GM18861 (cell line): ENCODE results near the gene INTS7.

Source experiments
- ATAC-seq: cut with Tn5 transposase; IDR thresholded peaks from one replicate; pipeline ENCODE4 v1.9.1; 2021; ENCODE audit not compliant: unreplicated experiment

The INTS7 gene, protein sequence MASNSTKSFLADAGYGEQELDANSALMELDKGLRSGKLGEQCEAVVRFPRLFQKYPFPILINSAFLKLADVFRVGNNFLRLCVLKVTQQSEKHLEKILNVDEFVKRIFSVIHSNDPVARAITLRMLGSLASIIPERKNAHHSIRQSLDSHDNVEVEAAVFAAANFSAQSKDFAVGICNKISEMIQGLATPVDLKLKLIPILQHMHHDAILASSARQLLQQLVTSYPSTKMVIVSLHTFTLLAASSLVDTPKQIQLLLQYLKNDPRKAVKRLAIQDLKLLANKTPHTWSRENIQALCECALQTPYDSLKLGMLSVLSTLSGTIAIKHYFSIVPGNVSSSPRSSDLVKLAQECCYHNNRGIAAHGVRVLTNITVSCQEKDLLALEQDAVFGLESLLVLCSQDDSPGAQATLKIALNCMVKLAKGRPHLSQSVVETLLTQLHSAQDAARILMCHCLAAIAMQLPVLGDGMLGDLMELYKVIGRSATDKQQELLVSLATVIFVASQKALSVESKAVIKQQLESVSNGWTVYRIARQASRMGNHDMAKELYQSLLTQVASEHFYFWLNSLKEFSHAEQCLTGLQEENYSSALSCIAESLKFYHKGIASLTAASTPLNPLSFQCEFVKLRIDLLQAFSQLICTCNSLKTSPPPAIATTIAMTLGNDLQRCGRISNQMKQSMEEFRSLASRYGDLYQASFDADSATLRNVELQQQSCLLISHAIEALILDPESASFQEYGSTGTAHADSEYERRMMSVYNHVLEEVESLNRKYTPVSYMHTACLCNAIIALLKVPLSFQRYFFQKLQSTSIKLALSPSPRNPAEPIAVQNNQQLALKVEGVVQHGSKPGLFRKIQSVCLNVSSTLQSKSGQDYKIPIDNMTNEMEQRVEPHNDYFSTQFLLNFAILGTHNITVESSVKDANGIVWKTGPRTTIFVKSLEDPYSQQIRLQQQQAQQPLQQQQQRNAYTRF

DNA sequence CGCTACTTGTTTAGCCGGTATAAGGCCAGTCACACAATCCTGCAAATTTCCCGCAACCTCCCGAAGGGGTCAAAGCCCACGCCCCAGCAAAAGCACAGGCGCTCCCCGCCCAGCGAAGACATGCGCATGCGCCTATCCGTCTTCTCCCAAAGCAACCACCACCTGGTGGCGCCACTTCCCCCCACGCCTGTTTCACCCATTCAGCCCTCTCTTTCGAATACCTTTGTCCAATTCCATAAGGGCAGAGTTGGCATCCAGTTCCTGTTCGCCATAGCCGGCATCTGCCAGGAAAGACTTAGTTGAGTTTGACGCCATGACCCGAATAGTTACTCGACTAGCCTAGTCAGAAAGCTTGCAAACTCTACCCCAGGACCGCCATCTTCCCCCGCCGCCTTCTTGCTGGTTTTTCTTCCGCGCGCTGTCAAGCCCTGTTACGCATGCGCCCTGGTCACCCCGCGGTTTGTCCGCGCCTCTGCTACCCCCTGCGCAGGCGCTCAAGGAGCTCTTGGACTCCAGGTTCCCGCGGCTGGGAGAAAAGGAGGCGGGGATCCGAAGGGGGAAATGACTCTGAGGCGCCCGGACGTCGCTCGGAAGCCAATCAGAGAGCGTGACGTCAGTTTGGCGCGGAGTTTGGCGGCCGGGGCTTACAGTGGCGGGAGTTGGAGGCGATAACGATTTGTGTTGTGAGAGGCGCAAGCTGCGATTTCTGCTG, at the start of gene INTS7, which contains the start of gene DTL:
TSS of gene INTS7 (minus strand) at position 435 of the 712 bp plus-strand sequence. CDS start at position 315, 120 bp downstream.
TSS of gene DTL (plus strand) at position 626 of the 712 bp plus-strand sequence. CDS start 143 bp downstream, outside the sequence.
- peak; percentile 69 for ATAC-seq

DNA sequence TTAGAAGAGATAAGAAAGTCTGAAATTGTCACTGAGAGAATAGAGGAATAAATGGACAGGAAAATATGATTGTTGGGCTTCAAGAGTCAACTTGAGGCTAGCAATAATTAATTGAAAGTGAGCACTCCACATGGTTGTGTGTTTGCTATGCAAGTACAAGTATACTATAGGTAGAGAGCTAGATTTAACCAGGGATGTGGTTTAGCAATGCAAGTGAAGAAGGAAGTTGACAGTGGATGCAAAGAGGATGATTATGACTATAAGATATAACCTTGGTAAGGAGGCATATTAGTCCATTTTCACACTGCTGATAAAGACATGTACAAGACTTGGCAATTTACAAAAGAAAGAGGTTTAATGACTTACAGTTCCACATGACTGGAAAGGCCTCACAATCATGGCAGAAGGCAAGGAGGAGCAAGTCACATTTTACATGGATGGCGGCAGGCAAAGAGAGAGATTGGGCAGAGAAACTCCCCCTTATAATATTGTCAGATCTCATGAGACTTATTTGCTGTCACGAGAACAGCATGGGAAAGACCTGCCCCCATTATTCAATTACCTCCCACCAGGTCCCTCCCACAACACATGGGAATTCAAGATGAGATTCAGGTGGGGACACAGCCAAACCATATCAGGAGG, 47.5 kb upstream of the INTS7 start:
- no peak for ATAC-seq

DNA sequence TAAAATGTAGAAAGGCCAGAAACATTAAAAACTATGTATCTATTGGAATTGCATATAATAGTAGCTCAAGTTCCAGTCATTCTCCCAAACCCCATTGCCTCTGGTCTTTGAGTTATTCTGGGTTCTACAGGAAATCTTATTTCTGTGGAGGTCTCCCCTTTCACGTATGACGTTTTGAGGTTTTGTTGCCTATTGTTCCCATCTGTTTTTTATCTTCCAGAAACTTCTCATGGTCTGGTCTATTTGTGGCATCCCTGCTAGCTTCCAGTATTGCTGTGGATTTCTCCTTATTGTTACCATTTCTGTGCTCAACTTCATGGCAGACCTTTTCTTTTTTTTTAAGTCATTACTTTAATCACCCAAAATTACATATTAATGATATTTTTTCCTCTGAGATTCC, 43.5 kb upstream of the INTS7 start:
- no peak for ATAC-seq

DNA sequence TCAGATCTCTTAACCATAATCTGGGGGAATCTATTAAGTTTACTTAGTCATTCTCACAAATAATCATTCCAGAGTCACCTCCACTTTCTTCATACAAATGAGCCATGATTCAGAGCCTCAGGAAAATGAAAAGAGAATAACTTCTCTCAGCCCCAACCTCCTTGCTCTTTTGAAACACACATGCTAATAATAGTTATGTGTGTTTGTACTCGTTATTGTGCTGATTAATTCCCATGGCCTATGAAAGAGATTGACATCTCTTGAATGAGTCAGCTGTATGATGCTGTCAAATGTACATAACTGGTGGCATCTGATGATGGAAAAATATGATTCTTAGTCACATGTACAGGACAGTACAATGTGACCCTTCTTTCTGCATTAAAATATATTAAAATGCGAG, 41.7 kb upstream of the INTS7 start:
- no peak for ATAC-seq

DNA sequence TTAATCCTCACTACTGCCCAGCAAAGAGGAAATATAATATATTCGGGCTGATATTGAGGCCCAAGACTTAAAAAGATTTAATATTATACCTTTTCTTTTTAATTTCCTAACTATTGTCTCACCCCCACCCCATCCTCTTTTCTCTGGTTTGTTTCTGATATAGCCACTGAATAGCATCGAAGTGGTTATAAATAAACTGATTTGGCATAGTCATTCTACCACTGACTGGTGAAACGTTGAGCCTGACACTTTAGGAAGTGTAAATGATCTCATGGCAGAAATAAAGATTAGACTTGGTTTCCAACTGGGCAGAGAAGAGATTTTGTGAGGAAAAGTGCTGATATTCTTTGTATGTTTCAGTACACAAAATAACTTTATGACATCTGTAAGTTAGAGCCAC, 39.5 kb upstream of the INTS7 start:
- ATAC-seq: no peak

DNA sequence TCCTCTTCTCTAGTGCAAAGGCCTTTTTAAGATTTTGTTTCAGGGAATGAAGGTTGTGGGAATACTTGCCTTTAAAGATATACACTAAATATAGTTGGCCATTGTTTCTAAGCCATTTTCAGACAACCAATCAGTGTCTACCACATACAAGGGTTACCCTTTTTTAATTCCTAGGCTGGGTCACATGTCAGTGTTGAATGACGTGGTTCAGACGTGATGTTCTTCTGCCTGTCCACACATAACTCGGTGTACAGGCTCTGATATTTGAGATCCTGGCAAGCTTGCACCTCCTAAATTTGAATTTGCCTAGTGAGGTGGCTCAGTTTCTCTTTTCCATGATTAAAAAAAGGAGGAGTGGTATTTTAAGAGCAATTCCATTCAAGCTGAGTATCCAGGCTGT, 39.0 kb upstream of the INTS7 start:
- ATAC-seq: no peak

DNA sequence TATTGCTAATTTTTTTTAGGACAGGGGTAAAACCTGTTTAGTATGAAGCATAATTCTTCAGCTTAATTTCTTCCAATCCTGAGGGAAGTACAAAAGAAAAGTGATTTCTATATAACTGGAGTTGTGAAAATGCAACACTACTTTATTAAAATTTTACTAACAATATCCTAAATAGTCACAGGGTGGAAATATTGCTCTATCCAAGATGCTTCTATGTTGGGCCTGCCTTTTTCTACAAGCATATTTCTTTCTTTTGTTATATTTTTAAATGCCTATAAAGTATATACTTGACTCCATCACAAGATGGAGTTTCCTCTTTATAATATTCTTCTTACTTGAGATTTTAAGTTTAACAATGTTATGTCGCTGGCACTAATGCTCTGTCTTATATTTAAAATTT, 38.1 kb upstream of the INTS7 start:
- ATAC-seq: no peak

DNA sequence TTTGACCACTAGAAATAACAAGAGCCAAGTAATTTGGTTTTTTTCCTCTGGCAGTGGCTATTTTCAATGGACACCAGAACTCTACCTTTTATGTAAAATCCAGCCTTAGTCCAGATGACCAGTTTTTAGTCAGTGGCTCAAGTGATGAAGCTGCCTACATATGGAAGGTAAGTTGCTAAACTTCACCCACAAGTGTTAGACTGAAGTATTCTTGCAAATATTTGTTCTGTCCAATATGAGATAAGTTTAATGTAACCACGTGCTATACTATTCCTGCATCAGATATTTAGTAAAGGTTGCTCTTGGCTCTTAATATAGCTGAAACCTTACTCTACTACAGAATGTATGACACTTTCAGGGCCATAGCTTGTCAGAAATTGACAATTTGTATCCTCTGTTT, 36.7 kb upstream of the INTS7 start:
- ATAC-seq: no peak

DNA sequence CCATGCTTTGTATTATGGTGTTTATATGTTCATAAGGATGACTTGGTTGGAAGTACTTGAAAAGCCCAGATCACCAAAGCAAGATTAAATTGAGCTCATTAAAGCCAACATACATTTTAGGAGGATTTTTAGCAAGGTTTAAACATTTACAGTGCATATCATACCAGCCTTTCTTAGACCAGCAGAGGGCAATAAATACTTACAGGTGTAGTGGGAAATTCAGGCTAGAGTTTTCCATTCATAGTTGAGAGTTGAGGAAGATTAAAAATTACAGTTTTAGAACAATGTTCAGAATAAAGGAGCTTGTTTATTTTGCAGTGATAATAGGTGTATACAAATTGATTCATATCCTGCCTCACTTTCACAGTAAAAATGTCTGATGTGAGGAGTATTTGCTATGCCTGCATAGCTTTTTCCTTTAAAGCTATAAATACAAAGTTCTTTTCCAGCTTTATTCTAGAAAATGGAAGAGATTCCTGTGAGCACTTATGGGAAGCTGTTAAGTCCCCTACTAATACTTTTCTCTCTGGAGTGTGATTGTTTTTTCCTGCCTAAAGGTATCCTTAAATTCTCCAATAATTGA, 35.5 kb upstream of the INTS7 start:
- no peak for ATAC-seq

DNA sequence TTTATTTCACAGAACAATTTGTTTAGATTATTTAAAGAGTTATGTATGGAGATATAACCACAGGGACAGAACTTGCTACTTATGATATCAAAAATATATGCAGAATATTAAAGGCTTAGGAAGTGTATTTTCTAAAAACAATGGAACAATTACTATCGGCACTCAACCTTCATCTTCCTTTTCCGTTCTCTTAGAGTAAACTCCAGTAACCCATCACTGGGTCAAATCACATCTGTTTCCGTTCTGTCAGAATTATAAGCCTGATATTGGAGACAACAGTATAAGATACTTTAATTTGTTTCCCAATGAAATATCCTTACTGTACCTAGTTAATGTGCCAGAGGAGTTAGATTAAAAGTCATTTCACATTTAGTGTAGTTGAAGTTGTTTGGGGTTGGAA, 32.4 kb upstream of the INTS7 start:
- no peak for ATAC-seq

DNA sequence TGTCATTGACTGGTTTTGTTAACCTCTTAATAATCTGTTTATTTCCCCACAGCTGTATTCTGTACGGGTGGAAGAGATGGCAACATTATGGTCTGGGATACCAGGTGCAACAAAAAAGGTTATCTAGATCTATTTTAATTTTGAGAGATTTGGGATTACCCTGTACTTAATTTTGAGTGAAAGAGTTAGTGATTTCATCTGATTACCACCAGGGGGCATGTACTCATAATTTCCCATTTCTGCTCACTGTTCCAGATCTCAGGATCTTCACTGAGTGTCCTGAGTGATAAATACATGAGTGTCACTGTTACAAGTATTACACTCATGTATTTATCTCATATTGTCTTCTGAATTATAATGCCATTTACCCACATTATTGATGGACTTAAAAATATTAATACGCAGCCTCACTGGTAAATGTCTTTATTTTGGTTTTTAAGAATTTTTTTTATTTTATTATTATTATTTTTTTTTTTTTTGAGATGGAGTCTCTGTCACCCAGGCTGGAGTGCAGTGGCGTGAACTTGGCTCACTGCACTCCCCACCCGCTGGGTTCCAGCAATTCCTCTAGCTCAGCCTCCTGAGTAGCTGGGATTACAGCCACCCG, 27.6 kb upstream of the INTS7 start:
- ATAC-seq: no peak

DNA sequence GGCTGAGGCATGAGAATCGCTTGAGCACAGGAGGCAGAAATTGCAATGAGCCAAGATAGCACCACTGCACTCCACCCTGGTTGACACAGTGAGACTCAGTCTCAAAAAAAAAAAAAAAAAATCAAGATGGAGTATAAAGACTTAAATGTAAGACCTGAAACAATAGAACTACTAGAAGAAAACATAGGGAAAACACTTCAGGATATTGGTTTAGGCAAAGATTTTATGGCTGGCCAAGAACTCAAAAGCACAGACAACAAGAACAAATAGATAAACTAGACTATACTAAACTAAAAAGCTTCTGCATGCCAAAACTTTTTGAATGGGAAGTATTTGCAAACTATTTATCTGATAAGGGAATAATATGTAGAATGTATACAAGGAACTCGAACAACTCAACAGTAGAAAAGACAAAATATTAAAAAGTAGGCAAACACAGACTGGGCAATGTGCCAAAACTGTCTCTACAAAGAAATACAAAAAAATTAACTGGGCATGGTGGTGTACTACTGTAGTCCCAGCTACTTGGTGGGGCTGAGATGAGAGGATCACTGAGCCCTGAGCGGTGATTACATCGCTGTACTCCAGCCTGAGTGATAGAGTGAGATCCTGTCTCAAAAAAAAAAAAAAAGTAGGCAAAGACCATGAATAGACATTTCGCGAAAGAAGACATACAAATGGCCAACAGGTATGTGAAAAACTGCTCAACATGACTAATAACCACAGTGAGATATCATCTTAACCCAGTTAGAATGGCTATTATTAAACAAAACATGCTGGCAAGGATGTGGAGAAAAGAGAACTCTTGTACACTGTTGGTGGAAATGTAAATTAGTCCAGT, 25.5 kb upstream of the INTS7 start:
- ATAC-seq: no peak

DNA sequence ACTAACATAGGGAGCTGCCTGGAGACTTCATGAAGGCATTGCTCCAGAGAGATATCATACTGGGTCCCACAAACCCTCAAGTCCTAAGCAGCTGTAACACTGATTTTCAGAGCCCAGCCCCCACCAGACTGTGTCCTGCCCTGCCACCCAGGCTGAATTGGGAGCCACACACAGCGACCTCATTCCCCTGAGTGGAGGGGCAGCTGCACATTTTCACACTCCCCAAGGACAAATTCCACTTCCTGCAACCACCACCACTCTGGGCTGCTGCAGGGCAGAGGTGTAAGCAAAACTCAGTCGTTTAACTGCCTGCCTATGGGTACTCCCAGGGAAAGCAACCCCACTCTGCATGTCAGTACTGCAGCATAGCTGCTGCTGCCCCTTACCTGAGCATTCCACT, 20.0 kb upstream of the INTS7 start:
- ATAC-seq: no peak

DNA sequence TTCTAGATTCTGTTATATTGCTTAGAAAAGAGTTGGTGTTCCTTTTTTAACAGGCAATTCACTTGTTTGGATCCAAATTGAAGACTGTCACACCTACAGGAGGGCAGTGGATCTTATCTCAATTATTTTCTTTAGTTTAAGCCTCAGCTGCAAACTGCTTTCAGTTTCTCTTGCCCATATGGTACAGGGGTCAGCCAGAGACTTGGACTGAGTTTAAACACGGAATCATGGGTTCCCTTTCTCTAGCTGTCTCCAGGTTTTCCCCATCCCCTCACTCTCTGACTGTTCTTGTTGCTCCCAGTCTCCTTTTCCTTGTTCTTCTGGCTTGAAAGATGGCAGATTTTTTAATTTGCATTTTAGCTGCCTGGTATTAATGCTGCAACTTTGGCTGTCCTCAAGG, 18.6 kb upstream of the INTS7 start:
- no peak for ATAC-seq

DNA sequence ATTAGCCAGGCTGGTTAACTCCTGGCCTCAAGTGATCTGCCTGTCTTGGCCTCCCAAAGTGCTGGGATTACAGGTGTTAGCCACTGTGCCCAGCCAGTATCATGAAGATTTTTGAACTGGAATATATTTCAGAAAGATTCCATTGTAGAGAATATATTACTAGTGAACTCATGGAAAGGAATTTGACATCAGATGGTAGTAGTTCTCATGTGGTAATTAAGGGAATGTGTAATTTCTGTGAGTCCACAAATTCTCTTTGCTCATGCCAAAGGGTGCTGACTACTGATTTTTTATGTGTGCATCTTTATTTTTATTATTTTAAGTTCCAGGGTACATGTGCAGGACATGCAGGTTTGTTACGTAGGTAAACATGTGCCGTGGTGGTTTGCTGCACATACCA, 10.6 kb upstream of the INTS7 start:
- no peak for ATAC-seq

DNA sequence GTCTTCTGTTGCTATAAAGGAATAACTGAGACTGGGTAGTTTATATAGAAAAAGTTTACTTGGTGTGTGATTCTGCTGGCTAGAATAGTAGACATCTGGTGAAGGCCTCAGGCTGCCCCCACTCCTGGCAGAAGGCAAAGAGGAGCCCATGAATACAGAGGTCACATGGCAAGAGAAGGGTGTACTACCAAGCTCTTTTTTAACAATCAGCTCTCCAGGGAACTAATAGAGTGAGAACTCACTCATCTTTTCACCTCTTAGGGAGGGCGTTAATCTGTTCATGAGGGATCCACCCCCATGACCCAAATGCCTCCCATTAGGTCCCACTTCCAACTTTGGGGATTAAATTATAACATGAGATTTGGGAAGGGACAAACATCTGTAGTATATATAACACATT, 9.5 kb upstream of the INTS7 start:
- no peak for ATAC-seq

DNA sequence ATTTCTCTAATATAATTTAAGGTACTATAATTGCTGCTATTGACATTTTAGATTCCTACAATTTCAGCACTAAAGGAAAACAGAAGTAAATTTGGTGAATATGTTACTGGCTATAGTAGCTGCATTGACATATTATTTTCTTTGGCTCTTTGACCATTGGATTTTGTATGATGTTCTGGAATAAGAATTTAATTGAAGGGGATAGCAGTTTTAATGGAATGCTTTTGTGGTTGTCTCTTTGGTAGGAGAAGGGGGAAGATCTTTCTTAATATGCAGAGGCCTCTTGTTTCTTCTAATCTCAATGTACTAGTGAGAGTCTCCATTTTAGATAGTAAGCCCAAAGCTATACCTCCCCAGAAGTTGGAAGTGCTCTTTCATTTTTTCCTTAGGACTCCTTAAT, 7.1 kb upstream of the INTS7 start:
- ATAC-seq: no peak

DNA sequence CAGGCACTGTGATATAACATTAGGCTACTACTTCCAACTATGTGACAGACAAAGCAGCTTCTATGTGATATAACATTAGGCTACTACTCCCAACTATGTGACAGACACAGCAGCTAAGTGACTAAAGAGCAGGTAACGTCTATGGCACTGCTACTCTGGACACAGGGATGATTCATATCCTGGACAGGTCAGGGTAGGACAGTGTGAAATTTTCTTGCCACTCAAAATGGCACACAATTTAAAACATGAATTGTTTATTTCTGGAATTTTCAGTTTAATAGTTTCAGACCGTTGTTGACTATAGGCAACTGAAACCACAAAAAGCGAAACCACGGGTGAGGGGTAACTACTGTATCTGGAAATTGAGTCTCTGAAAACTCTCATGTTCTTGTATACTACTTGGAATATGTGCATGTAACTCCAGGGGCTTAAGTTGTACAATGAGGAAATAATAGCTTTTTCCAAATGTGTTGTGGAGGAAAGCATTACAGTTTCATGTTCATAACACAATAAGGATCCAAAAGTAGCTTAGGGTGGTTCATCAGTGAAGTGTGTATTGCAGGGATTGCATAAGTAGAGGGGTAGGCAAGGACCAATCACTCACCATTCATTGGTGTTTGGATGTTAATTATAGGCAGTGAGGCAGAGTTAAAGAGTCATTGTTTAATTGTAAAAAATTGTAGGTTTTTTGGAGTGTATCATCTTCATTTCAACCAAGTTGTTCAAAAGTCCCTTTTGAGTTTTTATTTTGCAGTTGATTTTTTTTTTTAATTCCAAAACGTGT, 5.5 kb upstream of the INTS7 start:
- no peak for ATAC-seq
